ENCODE results near the gene CD79B.

Gene CD79B

DNA sequence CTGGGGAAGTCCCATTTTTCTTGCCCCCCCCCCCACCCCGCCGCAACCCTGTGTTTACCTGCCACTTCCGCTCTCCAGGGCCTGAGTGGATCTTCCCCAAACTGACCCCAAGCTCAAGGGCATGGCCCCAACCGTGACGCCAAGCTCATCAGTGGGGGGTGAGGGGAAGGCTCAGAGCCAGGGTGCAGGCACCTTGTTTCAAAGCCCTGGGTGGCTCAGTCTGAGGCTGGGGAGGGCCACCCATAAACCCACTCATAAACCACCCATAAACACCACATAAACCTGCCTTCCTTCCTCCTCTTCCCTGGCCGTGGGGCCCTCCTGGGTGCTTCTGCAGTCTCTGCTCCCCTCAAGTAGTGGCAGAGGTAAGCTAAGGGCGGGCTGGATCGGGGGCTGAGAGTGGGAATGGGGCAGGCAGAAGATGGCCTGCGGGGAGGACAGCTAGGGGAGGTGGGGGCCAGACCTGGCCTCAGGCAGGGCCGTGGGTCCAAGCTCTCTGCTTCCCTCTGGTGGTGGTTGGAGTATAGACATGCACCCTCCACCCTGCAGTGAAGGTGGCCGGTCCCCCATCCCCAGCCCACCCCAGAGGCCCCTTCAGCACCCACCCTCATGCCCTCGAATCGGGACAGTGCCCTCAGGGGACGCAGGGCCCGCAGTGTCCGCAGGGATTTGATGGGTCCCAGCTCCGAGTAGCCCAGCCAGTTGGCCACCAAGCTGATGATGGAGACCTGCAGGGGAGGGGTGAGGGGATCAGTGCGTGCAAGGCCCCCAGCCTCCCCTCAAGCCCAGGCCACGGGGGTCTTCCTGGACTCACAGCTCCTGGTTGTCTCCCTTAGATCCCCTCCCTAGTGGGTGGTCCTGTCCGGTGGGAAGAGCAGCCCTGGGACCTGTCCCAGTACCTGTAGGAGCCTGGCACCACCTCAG is 14.6 kb upstream of the CD79B start (continued):
- TF ChIP-seq, protein P1, sequence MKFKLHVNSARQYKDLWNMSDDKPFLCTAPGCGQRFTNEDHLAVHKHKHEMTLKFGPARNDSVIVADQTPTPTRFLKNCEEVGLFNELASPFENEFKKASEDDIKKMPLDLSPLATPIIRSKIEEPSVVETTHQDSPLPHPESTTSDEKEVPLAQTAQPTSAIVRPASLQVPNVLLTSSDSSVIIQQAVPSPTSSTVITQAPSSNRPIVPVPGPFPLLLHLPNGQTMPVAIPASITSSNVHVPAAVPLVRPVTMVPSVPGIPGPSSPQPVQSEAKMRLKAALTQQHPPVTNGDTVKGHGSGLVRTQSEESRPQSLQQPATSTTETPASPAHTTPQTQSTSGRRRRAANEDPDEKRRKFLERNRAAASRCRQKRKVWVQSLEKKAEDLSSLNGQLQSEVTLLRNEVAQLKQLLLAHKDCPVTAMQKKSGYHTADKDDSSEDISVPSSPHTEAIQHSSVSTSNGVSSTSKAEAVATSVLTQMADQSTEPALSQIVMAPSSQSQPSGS (tag by site-specific recombination; IDR thresholded peaks at IDR 0.05; ENCODE audit: low read depth), result no peak; the same call in 1 of the 2 replicates
- TF ChIP-seq TCF7L2 (IDR thresholded peaks at IDR 0.05; ENCODE audit: borderline replicate concordance, low read depth, low read length) (no peak), EGR2 (tag by site-specific recombination; IDR thresholded peaks at IDR 0.05; ENCODE audit: low read depth) (no peak), SETDB1 (IDR thresholded peaks at IDR 0.05; ENCODE audit: insufficient read length, low read length) (no peak), ZNF501 (tag by site-specific recombination; IDR thresholded peaks at IDR 0.05) (no peak), KLF10 (tag by site-specific recombination; IDR thresholded peaks at IDR 0.05) (no peak), ZNF324 (tag by site-specific recombination; IDR thresholded peaks at IDR 0.05) (no peak), ZNF391 (tag by site-specific recombination; IDR thresholded peaks at IDR 0.05; ENCODE audit: borderline replicate concordance, low read depth) (no peak)

DNA sequence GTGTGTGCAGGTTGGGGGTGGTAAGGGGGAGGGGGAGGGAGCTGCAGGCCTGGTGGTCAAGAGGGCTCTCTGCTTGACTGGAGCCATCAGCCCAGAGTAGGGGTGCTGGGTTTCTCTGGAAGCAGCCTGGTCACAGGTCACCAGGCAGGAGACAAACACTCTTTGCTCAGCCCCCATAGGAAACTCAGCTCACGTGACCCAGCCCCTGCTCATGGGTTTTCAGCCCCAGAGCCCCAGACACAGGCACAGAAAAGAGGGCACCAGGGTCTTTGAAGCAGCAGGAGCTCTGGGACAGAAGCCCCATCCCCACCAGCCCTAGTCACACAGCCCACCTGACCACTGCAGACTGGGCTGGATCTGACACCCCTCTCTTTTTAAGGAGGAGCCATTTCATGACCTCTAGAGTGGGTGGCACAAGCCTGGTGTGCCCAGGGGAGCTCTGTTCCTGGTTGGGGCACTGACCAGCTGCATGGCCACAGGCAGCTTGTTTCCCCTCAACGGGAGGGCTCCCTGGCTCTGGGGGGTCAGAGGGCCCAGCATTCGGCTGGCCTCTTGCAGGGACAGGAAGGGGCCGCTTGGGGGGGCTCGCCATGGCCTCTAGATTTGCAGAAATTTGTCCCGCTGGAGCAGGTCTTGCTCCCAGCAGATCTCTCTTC is 13.8 kb upstream of the CD79B start:
- TF ChIP-seq ZNF544 (tag by site-specific recombination; IDR thresholded peaks at IDR 0.05) (no peak), ZNF202 (tag by site-specific recombination; IDR thresholded peaks at IDR 0.05; ENCODE audit: borderline replicate concordance) (no peak), ZNF777 (tag by site-specific recombination; IDR thresholded peaks at IDR 0.05; ENCODE audit: borderline replicate concordance) (no peak), GLI2 (tag by site-specific recombination; IDR thresholded peaks at IDR 0.05; ENCODE audit: borderline replicate concordance, low read depth) (no peak), SCRT2 (tag by site-specific recombination; IDR thresholded peaks at IDR 0.05) (no peak), ZNF610 (tag by site-specific recombination; IDR thresholded peaks at IDR 0.05; ENCODE audit: borderline replicate concordance) (no peak), ZNF350 (tag by site-specific recombination; IDR thresholded peaks at IDR 0.05) (no peak), ZNF654 (tag by site-specific recombination; IDR thresholded peaks at IDR 0.05; ENCODE audit: low read depth) (no peak)
- POLR2A ChIA-PET, result interaction anchor here (0.6 kb wide), 2 partner anchors 92 to 620 kb away, joined by 3 read pairs; no protein-coding TSS in a partner anchor
- H3K27ac ChIP-seq (ENCODE audit: extremely low read depth, low read depth, low read length), result no peak overlapping the region

DNA sequence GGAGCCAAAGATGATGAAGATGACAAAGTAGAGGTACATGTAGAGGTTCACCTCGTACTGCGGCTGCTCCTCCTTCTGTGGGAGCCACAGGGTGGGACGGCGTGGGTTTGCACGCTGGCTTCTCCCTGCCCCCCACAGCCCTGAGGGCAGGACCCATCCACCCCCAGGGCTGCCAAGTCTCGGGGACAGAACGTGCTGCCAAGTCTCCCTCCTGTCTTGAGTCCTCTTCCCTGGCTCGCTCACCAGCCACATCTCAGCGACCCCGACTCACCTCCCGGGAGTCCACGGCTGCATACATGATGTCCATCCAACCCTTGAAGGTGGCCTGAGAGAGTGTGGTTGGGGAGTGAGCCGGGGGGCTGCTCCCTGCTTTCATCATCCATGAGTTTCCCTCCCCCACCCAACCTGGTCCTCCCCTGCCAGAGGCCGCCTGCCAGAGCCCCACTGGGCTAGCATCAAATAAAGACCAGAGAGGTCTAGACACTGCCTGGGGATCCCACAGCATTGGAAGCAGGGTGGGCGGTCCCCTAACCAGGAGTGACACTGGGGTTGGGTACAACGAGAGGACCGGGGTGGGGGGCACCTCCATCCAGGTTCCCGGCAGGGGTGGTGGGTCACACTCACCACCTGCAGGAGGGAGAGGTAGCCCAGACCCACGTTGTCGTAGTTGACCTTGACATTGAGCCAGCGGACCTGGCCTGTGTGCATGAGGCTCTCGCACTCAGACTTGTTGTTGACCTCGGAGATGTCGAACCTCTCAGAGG is 12.8 kb upstream of the CD79B start:
- POLR2A ChIA-PET, result no interaction called here
- H3K9me3 ChIP-seq (ENCODE audit: control insufficient read depth, insufficient read depth, low read depth, low read length), result no peaks in the 10 kb centered on the region
- H3K4me3 ChIP-seq (ENCODE audit: low read depth, low read length), result no peak overlapping the region
- TF ChIP-seq ZFHX2 (tag by site-specific recombination; conservative IDR thresholded peaks at IDR 0.05) (no peak), HOXC10 (CRISPR knock-in tag; IDR thresholded peaks at IDR 0.05) (no peak), ZSCAN16 (tag by site-specific recombination; IDR thresholded peaks at IDR 0.05) (no peak), ZNF140 (tag by site-specific recombination; IDR thresholded peaks at IDR 0.05) (no peak), ZSCAN30 (tag by site-specific recombination; IDR thresholded peaks at IDR 0.05) (no peak), ZBTB20 (tag by site-specific recombination; IDR thresholded peaks at IDR 0.05) (no peak), ZNF214 (tag by site-specific recombination; IDR thresholded peaks at IDR 0.05; ENCODE audit: borderline replicate concordance) (no peak), ZNF350 (tag by site-specific recombination; IDR thresholded peaks at IDR 0.05) (no peak)
- TF ChIP-seq, protein P2, sequence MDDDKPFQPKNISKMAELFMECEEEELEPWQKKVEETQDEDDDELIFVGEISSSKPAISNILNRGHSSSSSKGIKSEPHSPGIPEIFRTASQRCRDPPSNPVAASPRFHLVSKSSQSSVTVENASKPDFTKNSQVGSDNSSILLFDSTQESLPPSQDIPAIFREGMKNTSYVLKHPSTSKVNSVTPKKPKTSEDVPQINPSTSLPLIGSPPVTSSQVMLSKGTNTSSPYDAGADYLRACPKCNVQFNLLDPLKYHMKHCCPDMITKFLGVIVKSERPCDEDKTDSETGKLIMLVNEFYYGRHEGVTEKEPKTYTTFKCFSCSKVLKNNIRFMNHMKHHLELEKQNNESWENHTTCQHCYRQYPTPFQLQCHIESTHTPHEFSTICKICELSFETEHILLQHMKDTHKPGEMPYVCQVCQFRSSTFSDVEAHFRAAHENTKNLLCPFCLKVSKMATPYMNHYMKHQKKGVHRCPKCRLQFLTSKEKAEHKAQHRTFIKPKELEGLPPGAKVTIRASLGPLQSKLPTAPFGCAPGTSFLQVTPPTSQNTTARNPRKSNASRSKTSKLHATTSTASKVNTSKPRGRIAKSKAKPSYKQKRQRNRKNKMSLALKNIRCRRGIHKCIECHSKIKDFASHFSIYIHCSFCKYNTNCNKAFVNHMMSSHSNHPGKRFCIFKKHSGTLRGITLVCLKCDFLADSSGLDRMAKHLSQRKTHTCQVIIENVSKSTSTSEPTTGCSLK (tag by site-specific recombination; IDR thresholded peaks at IDR 0.05), result no peak
- TF ChIP-seq, protein P3, sequence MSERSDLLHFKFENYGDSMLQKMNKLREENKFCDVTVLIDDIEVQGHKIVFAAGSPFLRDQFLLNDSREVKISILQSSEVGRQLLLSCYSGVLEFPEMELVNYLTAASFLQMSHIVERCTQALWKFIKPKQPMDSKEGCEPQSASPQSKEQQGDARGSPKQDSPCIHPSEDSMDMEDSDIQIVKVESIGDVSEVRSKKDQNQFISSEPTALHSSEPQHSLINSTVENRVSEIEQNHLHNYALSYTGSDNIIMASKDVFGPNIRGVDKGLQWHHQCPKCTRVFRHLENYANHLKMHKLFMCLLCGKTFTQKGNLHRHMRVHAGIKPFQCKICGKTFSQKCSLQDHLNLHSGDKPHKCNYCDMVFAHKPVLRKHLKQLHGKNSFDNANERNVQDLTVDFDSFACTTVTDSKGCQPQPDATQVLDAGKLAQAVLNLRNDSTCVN (tag by site-specific recombination; optimal IDR thresholded peaks at IDR 0.05), result no peak
- no peaks in the 10 kb centered on the region for H3K36me3 ChIP-seq (ENCODE audit: control insufficient read depth in 2 of 2, insufficient read depth in 1 of 2, low read length in 2 of 2)
- CTCF ChIA-PET, result interaction anchor here (2.1 to 2.9 kb wide), 2 partner anchors 23 to 26 kb away, joined by 8 to 34 read pairs; partner anchors contain the start of gene GH1
- H3K4me1 ChIP-seq (ENCODE audit: control insufficient read depth, insufficient read depth, low read length), result no peaks in the 10 kb centered on the region
- no peak overlapping the region for H3K27ac ChIP-seq (ENCODE audit: extremely low read depth, low read depth, low read length)

More for the DNA sequence above, 13.8 kb upstream of the CD79B start:
- Histone ChIP-seq H3K36me3 (ENCODE audit: control insufficient read depth in 2 of 2, insufficient read depth in 1 of 2, low read length in 2 of 2) (no peaks in the 10 kb centered on the region), H3K9me3 (ENCODE audit: control insufficient read depth, insufficient read depth, low read depth, low read length) (no peaks in the 10 kb centered on the region), H3K4me3 (ENCODE audit: low read depth, low read length) (no peak overlapping the region), H3K4me1 (ENCODE audit: control insufficient read depth, insufficient read depth, low read length) (no peaks in the 10 kb centered on the region)
- CTCF ChIA-PET, result interaction anchor here (0.6 to 2.9 kb wide), 30 partner anchors 9 to 518 kb away, joined by 3 to 34 read pairs (median 5); partner anchors contain the start of genes CSHL1, ERN1 and GH1
